A549 treated with AZD2906 at 1 μM for 4 hours (cell line): ENCODE results near the gene TMEM39A. TPM values are rescaled to one million over a fixed set of nuclear protein-coding genes. Genes with fewer than 3 reads are reported as not detected.

Source experiments
- total RNA-seq: library from RNA; stranded (reverse); fragments of 200-300 nt; extraction: Qiagen RNA extraction; gene quantifications from 5 replicates; pipeline ENCODE4 v1.2.3, GENCODE V29; 2022

TMEM39A gene, protein sequence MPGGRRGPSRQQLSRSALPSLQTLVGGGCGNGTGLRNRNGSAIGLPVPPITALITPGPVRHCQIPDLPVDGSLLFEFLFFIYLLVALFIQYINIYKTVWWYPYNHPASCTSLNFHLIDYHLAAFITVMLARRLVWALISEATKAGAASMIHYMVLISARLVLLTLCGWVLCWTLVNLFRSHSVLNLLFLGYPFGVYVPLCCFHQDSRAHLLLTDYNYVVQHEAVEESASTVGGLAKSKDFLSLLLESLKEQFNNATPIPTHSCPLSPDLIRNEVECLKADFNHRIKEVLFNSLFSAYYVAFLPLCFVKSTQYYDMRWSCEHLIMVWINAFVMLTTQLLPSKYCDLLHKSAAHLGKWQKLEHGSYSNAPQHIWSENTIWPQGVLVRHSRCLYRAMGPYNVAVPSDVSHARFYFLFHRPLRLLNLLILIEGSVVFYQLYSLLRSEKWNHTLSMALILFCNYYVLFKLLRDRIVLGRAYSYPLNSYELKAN
- 21.2 to 24.4 TPM (median 23.8 TPM) in 5 replicates for total RNA-seq

DNA sequence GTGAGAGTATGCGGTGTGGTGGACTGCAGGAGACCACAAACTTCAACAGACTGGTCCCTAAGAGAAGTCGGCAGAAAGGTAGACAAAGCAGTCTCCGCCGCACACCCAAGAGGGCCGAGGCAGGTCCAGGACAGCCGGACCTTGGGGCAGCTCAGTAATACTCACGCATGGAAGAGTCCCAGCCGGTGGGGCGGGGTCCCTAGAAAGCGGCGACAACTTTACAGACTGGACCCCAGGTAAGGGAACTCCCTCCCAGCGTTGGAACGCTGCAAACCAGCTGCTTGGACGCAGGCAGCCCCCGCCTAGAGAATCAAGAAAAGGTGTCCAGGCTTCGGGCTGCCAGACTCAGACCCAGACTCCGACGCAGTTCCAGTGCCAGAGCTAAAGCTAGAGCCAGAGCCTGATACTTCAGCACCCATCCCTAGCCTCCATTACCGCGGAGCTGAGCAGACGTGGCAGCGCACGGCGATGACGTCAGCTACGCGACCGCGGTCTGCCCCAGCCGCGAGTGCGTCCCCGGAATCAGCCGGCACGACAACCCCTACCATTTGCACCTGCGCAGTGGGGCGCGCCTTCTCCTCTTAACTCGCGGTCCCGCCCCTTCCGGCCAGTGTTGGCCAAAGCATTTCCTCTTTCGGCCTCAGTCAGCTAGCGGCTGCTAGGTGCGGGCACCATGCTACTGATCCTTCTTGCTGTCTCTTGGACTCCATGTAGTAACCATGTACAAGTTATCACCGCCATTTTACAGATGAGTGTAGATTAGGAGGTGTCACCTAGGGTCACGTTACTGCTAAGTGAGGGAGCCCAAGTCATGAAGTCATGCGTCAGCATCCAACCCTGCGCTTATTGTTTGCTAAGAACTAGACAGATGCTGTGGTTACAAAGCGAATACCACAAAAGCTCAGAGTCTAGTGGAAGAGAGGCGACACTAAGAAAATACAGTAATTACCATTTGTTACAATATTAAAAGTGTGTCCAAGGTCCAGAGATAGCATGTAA is at the start of gene TMEM39A:
TSS of gene TMEM39A (minus strand) at position 445 of the 999 bp plus-strand sequence. CDS start 1,541 bp downstream, outside the sequence.

DNA sequence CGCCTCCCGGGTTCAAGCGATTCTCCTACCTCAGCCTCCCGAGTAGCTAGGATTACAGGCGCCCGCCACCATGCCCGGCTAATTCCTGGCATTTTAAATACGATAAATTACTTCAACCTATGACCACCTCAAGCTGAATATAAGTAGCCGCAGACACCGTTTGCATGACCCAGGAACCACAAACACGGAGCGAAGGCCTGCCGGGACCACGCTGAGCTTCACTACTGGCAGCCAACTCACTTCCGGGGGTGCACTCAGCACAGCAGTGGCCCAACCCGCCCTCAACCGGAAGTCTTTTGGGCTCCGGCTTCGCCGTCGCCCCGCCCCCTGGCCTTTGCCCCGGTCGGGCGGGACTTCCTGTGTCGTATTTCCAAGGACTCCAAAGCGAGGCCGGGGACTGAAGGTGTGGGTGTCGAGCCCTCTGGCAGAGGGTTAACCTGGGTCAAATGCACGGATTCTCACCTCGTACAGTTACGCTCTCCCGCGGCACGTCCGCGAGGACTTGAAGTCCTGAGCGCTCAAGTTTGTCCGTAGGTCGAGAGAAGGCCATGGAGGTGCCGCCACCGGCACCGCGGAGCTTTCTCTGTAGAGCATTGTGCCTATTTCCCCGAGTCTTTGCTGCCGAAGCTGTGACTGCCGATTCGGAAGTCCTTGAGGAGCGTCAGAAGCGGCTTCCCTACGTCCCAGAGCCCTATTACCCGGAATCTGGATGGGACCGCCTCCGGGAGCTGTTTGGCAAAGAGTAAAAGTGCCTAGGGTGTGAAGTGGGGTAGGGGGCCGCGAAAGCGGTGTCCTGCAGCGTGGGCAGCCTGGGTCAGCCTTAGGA is 35.0 kb upstream of the TMEM39A start, which contains the start of gene TIMMDC1:
TSS of gene TIMMDC1 (plus strand) at position 362 of the 826 bp plus-strand sequence. CDS start at position 549, 187 bp downstream.

Other genes starting within 250 kb of the TMEM39A start
- gene B4GALT4, start 222.7 kb downstream of the TMEM39A start, total RNA-seq = 74.6 to 116 TPM (median 98.8 TPM) in 5 replicates
- gene ARHGAP31, start 169.2 kb downstream of the TMEM39A start, total RNA-seq = 0.63 to 1.3 TPM (median 1.1 TPM) in 5 replicates
- gene POGLUT1, start 5.3 kb upstream of the TMEM39A start, total RNA-seq = 7.1 to 9.2 TPM (median 8.0 TPM) in 5 replicates
- gene TIMMDC1, start 34.9 kb upstream of the TMEM39A start, total RNA-seq = 58.4 to 80.8 TPM (median 73.2 TPM) in 5 replicates
- 0.03 TPM in 1 of 5 replicates, not detected in the others for gene CD80, start 96.0 kb upstream of the TMEM39A start, total RNA-seq
- 2.3 to 4.1 TPM (median 3.0 TPM) in 5 replicates for gene ADPRH, start 115.9 kb upstream of the TMEM39A start, total RNA-seq
- 0.17 to 0.53 TPM (median 0.30 TPM) in 5 replicates for gene PLA1A, start 134.3 kb upstream of the TMEM39A start, total RNA-seq
- gene POPDC2, start 197.0 kb upstream of the TMEM39A start, total RNA-seq = 0.32 to 1.2 TPM (median 0.38 TPM) in 5 replicates
- gene COX17, start 213.8 kb upstream of the TMEM39A start, total RNA-seq = 99.5 to 114 TPM (median 103 TPM) in 5 replicates
- gene CFAP91, start 239.4 kb upstream of the TMEM39A start, total RNA-seq = 0.23 to 0.35 TPM (median 0.25 TPM) in 4 of 5 replicates, not detected in the other